T-helper 2 cell (primary cell): Measurements from ENCODE around the gene MLYCD.

ENCODE experiments used
- DNase-seq, 5 experiments: peaks; one replicate each; pipeline versions ENCODE4 v3.0.0 to v3.0.0-alpha.2; 2012 to 2022

The MLYCD gene

DNA sequence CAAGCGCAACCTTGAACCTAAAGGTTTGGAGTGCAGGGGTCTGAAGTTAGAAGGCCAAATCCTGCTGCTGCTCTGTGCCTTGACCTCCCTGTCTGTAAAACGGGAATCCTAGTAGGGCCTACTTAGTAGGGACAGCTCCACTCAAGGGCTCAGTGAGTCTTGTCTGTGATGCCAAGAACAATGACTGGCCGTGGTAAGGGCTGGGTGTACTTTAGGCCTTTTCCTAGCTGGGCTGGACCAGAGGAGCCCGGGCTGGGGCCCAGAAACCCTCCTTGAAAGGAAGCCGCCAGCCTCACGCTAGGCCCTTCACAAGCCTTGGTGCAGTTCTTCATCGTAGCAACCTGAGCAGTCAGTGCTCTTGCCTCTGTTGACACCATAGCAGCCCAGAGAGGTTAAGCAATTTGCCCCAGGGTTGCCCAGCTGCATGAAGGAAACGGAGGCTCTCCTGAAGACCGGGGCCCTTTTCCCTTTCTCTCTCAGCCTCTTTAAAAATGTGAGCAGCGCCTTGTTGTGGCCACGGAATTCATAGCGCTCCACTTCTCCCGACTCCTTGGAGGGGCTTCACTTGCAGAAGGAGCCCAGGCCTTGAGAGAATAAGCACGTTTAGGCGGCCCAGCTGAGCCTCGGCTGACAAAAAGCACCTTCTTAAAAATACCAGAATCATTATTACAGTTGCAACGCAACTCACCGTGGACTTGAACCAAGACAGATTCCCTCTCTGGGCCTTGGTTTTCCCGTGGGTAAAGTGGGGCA lies 73.5 kb downstream of the MLYCD start:
- DNase-seq: no peak

DNA sequence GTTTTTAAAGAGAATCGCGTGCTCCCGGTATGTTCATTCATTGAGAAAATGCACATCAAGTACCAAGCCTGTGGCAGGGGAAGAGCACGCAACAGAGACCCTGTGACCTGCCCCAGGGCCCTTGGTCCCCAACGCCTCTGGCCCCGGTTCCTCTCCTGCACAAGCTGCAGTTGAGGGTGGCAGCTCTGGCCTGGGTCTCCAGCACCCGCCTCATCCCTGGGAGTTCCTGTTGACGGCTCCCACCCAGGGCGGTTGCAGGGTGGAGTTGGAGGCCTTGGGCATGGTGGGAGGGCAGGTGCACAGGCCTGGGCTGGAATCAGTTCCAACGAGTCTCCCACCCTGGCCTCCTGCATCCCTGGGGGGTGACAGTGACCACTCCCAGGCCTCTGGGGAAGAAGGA lies 74.2 kb downstream of the MLYCD start:
- DNase-seq: no peak

DNA sequence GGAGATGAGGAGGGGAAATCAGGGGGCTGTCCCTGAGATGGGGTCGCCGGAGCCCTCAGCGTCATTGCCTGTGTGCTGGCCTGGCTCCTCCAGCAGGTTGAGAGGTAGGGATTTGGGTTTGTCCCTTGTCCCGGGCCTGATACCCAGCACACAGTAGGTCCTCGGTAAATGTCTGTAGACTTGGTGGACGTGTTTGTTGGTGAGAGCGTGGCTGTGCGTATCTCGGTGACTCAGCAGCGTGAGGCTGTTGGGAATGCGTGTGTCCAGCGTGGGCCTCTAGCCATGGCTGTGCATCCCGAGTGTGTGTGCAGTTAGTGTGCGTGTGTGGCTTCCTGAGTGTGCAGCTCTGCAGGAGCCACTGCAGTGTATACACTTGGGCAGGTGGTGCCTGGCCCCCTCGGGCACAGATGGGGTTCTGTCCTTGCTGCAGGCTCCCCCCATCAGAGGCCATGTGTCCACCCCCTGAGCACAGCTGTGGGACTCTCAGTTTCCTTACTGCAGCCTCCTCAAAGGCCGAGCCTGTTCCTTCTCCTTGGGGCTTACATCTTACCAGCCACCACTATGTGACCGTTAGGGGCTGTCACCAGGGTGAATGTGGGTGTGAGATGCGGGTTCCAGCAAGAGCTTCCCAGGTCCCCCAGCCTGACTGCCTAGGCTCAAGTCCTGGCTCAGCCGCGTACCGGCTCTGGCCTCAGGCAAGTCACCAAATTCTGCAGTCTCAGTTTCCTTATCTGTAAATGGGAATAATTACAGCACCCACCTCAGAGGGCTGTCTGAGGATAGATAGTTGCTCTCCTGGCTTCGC lies 74.9 kb downstream of the MLYCD start:
- no peak for DNase-seq

DNA sequence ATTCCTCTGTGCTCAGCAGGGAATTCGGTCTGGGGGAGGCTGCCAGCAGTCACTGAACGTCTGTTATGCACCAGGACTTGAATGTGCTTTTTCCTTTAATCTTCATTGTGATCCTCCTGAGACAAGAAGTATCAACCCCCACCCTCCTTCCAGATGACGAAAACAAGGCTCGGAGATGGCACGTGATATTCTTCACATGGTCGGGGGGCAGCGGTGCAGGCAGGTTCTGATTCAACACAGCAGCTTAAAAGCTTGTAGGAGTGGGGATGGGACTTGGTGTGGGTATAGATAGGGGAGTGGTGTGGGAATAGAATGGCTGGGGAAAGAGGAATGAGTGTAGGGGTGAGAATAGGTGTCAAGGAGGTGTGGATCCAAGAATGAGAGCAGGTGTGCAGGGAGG lies 75.6 kb downstream of the MLYCD start:
- no peak for DNase-seq

DNA sequence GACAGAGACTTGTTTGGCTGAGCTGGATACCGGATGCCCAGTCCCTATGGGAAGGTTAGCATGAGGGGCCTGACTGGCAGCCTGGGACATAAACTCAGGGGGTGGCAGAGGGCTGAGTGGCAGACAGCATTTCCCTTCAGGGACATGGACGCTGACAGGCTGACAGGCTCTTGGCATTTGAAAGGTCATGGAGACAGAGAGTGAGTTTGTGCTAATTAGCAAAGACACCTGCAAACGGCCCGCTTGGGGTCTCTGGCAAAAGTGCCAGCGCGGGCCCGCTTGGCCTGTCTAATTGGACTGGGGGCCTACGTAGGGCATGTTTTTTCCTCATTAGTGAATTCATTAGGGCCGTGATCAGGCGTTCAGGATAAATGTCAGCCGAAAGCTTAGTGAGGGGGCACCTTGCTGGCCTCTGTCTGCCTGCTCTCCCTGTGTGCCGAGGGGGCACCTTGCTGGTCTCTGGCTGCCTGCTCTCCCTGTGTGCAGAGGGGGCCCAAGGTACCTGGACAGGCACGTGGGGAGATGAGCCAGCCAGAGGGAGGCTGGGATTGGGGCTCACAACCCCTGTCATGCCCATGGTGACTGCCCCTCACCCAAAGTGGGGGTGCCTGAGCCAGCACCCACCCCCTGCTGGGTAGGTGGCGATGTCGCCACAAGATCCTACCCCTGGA lies 76.8 kb downstream of the MLYCD start:
- DNase-seq: no peak
